DMS 273 (cell line): ENCODE data around the gene RBM4B.

ENCODE experiments used
- DNase-seq: peaks from one replicate; lab custom pipeline; 2025; ENCODE audit not compliant: unreplicated experiment; lab: John Stamatoyannopoulos, UW

RBM4B gene

DNA sequence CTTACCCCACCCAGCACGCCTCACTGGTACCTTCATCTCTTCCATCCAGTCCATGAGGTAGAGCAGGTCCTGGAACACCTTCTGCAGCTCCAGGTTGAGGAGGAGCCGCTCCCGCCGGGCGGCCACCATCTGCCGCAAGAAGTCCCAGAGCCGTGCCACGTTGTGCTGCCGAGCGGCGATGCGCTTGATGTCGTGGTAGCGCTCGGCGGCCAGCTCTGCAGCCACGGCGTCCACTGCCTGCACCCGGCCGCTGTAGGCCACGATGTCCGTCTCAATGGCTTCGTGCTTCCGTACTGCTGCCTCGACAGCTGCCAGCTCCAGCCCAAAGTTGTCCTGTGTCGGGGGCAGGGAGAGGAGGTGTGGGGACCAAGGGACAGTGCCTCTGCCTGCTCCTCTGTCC lies 29.8 kb upstream of the RBM4B start:
- DNase-seq: no peak

- DNase-seq: no peak
Observed at GRCh38 chr11:66706989-66707388, 29.3 kb upstream of the RBM4B start.

DNA sequence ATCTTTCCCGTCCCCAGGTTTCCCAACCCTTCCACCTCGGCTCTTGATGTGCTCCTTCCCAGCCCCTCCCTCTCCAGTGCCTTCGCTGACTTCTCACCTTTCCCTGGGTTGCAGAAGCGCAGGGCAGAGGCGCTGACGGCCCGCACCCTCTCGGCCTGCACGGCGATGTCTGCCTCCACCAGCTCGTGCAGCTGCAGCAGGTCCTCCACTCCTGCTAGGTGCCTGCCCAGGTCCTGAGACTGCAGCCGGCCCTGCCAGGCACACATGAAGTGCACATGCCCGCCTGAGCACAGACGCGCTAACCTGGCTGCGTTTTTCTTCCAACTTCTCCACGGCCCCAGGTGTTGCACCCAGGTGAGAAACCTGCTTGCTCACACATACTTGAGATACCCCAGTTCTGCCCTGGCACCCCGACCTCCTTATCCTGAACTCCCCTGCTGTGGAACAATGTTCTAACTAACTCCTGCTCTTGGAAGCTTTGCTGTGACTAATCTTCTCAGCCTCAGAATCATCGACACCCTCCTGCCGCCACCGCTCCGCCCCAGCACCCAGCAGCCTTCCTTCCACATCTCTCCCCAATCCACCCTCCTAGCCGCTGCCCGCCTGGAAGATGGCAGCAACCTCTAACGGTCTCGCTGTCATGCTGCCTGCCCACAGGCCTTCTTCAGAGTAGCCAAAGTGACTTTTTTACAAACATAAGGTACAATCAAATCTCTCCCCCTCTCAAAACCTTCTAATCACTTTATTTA lies 28.1 kb upstream of the RBM4B start:
- DNase-seq: no peak

DNA sequence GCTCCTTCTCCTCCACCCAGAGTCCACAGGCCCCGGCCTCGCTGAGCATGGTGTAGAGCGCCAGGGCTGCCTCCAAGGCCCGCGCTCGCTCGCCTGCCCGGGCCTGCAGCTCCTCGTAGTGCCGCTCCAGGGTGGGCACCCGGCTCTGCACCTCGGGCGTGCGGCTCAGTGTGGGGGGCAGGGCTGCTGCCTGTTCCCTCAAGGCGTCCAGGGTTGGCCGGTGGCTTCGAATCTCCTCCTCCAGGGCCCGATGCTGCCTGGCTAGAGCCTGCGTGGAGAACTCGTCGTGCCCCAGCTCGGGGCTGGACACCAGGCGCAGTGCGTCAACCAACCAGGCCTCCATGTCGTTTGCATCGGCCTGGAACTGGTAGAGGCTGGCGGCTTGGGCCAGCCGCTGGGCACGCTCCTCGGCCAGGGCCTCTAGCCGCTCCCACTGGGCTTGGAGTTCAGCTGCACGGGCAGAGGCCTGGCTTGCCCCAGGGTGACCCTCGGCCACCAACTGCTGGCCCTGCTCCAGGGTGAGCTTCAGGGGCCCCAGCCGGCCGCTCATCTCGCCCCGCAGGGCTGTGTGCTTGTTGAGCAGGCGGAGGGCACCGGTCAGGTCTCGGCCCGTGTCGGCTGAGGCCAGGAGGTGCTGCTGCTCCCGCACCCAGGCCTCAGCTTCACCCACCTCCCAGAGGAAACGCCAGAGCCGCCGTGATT lies 27.1 kb upstream of the RBM4B start:
- DNase-seq: no peak

DNA sequence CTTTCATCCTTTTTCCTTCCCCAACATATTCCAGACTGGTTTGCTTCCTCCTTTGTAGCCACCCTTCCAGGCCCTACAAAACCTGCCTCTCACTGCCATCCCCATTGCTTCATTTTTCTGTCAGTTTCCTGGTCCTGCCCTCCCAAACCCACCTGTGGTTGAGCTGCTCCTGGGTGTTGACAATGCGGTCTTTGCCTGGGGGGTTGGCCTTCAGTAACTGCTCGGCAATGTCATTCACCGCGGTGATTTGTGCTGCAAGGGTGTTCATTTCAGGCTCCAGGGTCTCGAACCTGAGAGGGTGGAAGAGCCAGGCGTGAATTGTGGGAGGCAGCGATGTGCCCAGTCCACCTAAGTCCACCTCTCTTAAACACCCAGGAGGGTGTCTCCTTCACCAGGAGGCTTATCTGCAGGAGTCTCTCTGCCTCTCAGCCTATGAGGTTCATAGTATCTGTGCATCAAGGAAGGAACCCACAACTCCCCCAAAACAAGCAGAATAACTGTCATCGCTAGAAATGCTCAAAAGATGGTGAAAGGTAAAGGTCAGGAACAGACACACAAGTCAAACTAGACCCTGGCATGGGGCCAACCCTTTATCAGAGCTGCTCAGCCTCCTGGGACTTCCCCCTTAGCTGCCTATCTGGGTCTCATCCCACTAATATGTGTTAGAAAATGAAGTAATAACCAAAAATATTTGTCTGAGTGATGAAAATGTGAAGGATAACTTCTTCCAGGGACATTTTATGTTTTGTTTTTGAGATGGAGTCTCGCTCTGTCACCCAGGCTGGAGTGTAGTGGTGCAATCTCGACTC lies 23.9 kb upstream of the RBM4B start:
- DNase-seq: peak; percentile 18

DNA sequence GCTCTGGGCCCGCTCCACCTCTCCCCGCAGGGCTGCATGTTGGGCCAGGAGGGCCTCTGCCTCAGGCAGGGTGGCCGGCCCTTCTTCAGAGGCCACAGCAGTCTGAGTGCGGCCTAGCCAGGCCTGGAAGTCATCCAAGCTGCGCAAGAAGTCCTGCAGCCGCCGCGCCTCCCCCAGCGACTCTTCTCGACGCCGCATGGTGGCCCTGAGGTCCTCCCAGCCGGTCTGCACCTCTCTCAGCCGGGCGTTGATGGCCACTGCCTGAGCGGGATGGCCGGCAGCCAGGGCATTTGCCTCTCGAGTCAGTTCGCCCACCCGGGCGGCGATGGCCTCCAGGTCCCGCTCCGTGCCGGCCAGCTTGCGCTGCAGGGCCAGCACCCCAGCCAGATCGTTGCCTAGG lies 23.1 kb upstream of the RBM4B start:
- DNase-seq: no peak

- DNase-seq: no peak
Observed at GRCh38 chr11:66700337-66700736, 22.6 kb upstream of the RBM4B start.

DNA sequence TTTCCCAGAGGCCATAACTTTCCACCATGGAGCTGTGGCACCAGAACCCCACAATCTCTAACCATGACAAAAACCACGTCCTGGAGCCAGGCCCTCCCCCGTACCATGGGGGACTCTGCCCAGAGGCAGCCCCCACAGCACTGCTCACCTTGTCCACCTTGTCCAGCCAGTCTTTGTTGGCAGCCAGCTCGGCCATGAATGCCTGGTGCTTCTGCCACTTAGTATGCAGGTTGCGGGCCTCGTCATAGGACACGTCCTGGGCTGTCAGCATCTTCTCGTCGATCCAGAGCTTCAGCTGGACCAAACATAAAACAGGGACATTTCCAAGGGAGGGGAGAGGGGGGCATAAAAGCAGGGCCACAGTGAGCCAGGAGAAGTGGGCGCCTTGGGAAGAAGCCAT lies 20.8 kb upstream of the RBM4B start:
- DNase-seq: no peak

DNA sequence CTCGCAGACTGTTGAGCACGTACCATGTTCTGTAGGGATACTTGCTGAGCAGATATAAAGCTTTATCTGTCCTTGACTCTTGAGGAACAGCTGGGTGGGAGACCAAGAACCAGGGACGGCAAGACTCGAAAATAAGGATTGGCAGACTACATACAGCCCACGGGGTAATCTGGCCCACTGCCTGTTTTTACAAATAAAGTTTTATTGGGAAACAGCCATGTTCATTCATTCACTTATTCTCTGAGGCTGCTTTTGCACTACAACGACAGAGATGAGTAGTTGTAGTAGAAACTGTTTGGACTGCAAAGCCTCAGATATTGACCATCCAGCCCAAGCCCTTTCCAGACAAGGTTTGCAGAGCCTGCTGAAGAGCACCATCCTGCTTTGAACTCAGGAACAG lies 20.3 kb upstream of the RBM4B start:
- no peak for DNase-seq

- no peak for DNase-seq
Observed at GRCh38 chr11:66696146-66696545, 18.5 kb upstream of the RBM4B start.

DNA sequence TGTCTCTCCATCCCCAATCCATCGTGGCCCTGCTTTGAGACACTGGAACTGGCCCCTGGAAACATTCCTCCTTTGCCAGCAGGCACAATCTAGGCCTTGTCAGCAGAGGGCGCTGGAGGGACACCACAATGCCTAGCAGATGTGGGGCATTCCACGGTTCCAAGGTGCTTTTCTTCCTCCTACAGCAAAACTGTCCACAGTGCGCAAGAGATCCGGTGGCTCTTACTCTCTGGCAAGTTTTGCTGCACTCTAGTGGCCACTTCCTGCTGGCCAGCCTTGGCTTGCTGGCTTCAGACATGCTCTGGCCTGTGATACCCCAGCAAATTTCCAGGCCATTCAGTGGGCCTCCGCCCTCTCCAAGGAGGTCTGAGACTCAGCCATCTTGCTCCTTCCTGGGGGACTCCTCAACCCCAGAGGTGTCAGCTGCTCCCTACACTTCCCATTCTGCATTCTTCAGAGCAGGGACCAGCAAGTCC lies 17.1 kb upstream of the RBM4B start:
- DNase-seq: peak; percentile 90

DNA sequence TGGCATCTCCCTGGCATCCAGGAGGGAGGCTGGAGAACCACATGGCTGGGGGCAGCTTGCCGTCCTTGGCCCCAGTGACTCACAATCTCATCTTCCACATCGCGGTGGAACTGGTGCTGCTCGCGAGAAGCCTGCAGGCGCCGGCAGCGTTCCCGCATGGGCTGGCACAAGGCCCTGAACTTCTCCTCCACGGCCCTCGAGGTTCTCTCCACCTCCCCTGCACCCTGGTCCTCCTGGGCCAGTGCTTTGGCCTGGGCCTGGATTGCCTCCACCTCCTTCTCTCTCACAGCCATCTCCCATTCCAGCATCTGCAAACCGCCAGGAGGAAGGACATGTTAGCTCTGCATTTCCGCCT lies 16.3 kb upstream of the RBM4B start:
- no peak for DNase-seq

- no peak for DNase-seq
Observed at GRCh38 chr11:66693356-66694055, 15.8 kb upstream of the RBM4B start.

DNA sequence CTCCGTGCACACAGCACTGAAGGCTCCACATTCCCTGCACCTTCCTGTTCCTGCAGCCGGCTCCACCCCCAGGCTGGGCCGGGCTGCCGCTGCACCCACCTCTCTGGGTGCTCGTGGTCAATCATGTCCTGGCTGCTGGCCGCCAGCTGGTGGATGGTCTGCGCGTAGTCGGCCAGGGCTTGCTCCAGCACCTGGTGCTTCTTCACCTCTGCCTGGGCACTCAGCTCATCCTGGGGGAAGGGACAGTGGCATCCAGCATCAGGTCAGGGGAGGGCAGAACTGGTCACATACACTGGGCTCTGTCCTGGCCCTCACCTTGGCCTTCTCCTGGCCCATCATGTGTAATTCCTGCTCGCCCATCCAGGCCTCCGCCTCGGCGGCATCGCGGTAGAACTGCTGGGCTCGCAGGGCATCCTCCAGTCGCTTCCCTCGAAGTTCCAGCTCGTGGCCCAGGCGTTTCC lies 15.2 kb upstream of the RBM4B start:
- no peak for DNase-seq

DNA sequence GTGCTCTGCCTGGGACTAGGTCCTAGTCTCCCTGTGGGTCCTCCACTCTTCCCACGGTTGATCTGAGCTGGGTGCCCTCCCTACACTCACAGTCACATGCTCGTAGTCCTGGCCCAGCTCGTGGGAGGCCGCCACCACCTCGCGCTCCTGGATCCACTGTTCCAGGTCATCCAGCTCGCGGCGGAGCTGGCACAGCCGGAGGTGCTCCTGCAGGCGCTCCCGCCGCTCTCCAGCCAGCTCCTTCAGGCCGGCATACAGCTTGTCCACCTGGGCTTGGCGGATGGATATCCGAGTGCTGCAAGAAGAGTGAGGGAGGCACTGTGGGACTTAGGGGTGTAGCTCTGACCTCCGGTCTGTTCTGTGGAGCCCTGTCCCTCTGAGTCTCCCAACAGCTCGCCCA lies 14.8 kb upstream of the RBM4B start:
- no peak for DNase-seq

DNA sequence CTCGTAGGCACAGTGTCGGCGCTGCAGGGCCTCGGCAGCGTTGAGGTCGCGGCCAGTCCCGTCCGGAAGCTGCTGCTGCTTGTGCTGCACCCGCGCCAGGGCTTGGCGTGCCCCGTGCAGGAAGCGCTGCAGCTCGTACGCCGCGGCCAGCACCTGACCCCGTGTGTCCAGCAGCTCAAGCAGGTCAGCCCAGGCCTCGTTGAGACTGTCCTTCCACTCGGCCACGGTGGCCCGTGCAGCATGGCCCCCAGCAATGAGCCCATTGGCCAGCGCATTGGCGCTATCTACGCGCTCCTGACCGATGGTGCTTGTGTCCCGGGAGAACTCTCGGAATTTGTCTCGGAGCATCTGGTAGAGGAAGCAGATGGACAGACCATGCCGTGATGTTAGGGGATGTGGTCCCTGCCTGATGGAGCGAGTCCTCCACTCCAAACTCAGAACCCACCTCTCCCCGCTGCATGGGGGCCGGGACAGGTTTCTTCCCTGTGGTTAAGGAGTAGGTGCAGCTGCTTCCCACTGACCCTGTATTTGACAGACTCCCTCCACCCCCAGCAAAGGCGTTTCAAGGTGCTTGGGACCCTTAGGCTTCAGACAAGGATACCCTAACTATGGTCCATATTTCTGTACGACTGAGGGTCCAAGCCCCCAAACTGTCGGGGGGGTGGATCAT lies 13.8 kb upstream of the RBM4B start:
- DNase-seq: no peak

DNA sequence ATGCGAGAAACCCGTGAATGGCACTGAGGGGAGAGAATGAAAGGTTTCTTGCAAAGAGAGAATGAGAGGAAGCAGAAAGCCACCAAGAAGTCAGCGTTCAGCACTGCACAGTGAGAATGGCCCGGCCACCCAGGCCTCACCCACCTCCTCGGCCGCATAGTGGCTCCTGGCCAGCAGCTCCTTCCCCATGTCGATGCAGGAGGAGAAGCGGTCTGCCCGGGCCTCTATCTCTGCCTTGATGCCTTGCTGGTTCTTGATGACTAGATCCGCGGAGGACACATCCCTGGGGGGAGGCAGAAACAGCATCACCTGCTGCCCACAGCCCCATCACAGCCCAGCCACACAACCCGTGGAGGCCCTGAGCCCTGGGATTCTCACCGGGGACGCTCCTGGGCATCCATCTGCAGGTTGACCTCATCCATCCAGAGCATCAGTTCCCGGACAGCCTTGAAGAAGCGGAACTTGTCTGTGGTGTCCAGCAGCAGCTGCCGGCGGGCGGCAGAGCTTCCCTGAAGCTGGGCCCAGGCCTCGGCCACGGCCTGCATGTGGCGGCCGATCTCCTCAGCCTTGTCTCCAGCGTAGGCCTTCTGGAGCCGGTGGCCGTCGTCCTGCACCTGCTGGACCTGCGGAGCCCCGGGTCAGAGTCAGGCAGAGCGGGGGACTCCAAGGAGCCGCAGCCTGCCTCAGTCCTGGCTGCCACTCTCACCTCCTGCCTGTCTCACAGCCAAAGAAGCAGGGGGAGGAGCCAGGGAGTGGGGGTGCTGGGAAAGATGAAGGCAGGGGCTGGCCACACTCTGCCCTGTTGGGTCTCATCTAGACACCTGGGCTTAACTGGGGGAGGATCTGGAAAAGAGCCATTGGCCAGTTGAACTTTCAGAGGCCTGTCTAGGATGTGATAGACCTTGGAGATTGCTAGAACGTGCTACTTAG lies 12.2 kb upstream of the RBM4B start:
- no peak for DNase-seq

DNA sequence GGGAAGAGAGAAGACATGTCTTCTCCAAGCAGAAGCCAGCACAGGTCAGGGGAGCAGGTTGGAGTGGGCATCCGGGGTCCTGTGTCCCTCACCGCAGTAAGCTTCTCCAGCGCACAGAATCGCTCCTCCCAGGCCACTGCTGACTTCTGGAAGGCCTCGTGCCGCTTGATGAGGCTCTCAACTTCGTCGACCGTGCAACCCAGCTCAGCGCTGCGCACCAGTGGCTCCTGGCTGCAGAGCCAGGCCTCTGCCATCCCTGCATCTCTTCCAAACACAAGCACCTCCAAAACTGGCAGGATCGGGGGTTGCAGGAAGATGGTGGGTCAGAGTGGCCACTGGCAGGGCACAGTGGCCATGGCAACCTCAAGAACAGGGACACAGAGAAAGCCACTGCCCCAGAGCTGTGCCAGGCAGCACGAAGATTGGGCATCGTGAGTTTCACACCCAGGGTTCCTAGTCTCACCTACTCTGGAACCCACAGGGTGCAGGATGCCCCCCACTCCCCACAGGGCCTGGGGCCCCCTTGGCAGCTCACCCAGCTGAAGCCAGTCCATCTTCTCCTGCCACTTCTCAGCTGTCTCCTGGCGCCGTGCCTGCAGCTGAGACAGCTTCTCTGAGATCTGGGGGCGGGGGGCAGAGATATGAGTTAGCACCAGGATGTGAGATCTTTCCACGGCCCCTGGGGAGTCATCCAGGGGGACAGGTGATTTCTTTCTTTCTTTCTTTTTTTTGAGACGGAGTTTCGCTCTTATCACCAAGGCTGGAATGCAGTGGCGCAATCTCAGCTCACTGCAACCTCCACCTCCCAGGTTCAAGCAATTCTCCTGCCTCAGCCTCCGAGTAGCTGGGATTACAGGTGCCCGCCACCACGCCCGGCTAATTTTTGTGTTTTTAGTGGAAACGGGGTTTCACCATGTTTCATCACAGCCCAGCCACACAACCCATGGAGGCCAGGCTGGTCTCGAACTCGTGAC lies 11.2 kb upstream of the RBM4B start:
- no peak for DNase-seq
